ENCODE results near the gene AKNAD1.
"Not testable (repeated sequence)": the region's sequence is repeated elsewhere in the genome, so short reads cannot be mapped to it uniquely, and the experiment has no call there.

AKNAD1 gene, protein sequence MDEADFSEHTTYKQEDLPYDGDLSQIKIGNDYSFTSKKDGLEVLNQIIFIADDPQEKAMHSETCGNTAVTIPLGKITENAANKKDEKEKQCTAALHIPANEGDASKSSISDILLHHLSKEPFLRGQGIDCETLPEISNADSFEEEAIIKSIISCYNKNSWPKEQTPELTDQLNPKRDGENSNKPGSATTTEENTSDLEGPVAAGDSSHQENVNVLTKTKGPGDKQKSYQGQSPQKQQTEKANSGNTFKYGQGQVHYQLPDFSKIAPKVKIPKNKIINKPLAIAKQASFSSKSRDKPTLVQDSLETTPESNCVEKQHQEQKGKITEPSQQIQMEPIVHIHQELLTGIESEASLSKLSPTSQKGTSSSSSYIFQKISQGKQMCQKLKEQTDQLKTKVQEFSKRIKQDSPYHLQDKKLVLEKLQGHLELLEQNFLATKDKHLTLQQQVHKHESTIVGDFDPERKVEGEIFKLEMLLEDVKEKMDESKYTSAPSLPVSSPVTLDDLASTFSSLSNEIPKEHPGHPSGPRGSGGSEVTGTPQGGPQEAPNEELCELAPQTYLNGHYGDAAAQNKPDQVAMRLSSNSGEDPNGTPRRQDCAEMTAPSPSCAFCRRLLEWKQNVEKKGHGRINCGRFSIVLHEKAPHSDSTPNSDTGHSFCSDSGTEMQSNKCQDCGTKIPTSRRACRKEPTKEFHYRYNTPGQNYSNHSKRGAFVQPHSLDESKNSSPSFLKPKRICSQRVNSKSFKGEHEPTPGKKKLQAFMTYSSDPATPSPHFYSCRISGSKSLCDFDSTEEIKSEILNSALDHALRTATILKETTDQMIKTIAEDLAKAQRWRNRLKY

DNA sequence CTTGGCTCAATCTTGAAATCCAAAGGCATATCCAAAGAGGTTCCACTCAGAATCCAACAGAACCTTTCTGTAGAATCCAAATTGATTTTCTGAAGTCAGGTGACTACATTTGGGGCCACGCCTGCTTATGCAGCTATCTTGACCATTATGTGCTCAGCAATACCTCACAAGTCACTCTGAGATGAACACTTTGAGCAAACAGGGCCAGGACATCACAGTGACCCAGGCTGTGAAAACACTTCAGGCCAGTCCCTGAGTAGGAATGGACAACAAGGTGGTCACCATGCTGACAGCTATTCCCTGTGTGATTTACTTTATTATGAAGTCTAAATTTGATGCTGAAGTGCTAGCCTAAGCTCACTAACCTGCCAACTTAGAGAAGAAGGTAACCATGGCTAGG, at the start of gene AKNAD1:
Gene AKNAD1 (minus strand): TSS at position 101 of the 400 bp plus-strand sequence. CDS start 4,430 bp downstream, outside the sequence.
- no peak for DNase-seq

DNA sequence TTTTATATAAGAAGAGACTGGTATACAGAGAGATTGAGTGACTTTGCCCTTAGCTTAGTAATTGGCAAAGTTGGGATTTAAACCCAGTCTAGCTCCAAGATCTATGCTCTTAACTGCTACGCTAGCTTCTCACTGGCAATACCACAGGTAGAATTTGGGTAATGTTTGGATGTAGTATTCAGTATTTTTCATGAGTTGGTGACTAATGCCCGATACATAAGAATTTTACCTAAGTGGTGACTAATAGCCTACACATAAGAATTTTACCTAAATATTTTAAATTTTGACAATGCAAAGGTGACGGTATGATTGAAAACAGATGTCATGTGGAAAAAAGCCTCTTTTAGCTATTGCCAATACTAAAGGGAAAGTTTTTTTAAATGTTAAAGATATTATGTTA, 44.2 kb upstream of the AKNAD1 start:
- no peak for DNase-seq

DNA sequence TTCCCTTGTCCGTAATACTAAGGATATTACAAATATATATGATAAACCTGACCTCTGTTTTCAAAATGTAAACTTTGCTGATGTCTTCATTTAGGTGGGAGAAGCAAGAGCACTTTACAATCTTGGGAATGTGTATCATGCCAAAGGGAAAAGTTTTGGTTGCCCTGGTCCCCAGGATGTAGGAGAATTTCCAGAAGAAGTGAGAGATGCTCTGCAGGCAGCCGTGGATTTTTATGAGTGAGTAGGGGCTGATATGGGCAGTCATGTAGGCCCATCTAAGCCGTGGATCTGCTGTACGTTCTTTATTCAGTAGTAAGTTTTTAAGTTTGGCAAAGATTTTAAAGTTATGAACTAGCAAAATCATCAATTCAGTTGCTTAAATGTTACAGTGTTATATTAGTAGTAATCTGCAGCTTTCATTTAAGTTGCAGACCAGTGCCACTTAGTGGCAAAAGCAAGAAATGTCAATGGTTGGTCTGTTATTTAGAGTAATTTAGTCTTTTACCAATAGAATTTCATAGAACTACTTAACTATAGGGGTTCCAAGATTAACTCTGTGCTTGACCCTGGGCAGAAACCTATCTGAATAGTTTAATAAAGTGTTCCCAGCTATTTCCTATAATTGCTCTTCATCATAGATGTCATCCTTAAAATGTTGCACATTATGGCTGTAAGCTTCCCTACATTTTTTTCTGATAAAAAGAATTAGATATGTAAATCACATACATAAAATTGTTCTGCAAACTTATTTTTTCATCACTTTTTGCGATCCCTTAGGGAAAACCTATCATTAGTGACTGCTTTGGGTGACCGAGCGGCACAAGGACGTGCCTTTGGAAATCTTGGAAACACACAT, 41.2 kb upstream of the AKNAD1 start:
- peak; percentile 37 for DNase-seq

DNA sequence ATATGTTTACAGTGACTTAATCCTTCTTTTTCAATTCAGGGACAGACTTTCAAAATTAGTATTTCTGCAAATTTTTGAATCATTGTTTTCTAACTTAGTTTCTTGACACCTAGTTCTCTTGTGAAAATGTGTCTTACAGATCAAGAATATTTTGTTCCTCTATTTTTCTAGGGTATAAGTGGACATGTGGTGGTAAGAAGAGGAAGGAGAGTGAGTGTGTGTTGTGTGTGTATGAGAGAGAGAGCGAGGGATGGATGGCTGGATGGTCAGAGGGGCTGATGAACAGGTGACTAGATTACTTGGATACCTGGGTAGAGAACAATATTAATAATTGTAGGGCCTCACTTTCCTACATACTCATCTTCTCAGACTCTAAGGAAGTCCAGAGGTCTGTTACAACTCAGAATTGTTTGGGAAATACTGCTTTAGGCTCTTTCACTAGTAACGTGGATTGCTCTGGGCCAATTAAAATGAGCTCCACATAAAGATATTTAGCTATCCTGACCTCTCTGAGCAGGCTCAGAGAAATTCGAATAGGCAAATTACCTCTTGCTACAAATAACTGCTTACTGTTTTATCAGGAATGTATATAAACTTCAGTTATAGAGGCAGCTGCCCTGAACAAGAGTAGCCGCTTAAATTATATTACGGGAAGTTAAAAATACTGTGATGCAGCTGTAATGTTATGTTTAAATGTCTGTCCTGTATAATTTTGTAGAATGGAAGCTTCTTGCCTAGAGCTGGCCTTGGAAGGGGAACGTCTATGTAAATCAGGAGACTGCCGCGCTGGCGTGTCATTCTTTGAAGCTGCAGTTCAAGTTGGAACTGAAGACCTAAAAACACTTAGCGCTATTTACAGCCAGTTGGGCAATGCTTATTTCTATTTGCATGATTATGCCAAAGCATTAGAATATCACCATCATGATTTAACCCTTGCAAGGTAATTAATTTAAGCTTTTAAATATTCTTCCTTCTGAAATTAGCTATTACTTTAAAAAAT, 39.6 kb upstream of the AKNAD1 start:
- DNase-seq: no peak

DNA sequence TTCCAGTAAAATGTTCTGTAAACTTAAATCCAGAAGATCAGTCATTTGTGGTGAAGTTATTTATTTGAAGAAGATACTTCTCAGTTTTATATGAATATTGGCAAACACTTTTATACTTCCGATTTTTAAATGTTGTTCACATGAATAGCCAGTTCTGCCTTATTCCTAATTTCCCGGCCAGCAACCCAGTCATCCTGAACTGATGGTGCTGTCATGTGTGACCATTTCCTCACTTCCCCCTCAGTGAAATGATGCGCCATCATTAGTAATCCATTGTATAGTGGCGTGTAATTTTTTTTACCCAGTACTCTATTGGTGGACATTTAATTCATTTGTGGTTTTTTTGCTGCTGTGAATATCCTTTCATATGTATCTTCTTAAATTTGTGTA, 36.2 kb upstream of the AKNAD1 start:
- DNase-seq: no peak

DNA sequence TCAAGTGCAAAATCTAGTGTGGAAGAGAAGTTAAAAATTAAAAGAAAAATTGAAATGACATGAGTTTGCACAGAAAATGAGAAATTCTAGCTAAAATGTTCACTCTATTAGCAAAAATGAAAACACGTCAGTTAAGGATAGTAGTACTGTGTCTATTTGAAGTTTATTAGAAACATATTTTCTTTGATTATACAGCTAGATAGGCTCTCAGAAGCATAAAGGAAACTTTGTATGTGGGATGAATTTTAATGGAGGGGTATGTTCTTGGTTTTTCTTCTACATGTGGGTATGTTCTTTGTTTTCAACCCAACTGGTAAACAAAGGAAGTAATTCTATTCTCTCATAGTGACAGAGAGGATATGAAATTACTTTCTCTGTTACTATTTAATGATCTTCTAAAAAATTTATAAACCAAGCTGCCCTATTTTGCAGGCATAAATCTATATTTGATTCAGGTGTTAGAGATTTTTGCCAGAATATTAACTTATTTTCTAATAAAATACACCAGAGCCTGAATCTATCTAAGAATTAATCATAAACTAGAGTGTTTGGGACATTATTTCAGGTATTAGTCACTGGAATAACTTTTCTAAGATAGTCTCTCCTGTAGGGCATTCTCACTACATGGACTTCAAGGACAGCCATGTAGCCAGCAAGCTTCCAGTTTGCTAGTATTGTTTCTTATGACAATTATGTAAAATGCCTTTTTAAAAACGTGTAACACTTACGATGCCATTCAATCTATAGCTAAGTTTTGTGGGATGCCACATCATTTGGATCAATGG, 35.7 kb upstream of the AKNAD1 start:
- no peak for DNase-seq

DNA sequence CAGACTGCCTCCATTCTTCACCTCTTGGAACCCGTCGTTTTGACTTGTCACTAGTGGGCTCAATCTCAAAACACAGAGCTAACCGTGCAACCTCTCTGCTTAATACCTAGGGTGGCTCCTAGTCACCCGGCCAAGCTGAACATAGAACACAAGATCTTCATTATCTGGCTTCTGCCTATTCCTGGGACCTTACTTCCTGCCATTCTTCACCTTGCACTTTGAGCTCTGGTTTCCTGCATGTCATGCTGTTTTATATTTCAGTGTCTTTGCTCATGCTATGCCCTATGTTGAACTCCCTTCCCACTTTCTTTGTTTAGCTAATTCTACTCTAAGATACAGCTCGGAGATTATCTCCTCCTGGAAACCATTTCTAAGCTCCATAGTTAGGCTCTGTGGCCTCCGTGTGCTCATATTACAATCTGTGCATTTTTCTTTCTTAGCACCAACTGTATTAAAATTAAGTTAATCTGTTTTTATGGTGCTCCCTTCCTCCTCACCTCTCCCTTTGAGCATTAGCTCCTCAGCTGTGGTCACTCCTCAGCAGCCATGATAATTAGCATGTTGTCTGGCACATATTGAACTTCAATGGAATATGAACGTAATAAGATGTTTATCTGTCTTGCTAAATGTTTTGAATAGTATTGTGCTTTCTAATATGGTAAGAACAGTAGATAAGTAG, 33.0 kb upstream of the AKNAD1 start:
- DNase-seq: no peak

DNA sequence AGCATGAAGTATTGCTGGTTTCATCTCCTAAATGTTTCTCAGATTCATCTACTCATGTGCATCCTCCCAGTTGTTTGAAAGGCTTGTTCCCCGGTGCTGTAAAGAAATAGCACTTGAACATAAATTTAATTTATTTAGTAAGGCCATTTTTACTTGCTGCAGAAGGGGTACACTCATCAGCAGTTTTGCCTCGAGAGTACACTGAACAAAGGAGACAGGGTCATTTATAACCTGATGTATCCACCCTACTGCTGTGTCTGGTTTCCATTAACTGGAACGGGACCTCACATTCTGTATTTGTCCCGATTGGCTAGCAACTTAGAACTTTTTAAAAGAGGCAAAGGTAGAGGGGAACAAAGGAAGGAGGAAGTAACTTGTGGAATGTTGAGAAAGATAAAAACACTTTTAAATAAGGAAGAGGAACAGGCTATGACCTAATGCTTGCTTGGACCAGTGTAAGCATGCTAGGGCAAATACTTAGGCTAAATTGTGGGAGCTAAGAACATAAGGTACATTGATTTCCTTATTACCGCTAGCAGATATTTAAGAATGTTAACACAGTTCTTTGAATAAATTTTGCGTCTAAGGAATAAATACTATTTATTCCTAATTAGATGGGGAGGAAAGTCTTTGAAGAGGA, 32.2 kb upstream of the AKNAD1 start:
- DNase-seq: not testable (repeated sequence)

DNA sequence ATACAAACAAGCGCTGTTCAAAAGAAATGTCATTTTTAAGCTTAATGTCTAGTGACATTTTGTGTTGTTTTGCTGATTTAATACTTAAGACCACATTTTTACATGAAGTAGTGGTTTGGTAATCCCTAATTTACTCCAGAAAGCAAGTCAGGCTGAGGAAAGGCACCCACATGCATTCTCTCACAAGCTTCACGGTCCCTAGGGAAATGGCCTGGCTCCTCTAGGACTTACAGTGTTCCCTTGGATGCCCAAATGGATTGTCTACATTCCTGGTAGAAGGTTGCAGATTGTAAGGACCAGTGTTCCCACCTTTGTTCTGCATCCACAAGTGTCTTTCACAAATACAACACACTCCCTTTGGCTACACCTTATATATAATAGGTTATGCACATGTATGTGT, 29.4 kb upstream of the AKNAD1 start:
- DNase-seq: no peak

DNA sequence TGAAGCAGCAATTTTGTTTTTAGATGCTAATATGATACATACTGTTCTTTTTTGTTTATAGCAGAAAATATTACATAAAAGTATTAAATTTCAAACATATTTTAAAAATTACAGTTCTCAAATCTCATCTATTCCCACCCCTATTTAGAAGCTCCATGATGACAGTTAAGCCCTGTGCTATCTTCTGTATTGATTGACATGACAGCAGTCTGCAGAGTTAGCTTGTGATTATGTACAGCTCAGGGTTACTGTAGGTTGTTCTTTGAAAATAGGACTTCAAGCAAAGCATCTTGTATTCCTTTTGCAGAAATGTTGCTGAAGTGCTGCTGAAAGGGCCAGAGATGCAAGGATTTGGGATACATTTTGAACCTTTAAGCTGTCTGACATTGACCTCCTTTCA, 28.1 kb upstream of the AKNAD1 start:
- no peak for DNase-seq

DNA sequence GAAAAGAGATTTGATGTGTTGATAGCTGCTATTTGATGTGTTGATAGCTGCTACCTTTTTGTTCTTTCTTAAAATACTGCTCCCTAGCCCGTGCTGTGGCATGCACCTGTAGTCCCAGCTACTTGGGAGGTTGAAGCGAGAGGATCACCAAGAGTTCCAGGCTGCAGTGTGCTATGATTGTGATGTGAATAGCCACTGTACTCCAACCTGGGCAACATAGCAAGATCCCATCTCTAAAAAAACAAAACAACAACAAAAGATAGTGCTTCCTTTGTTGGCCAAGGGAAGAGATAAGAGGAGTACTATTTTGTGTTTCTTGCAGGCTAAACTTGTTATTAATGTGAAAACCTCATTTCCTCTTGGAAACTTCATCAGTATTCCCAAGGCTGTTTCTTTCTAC, 25.9 kb upstream of the AKNAD1 start:
- no peak for DNase-seq

DNA sequence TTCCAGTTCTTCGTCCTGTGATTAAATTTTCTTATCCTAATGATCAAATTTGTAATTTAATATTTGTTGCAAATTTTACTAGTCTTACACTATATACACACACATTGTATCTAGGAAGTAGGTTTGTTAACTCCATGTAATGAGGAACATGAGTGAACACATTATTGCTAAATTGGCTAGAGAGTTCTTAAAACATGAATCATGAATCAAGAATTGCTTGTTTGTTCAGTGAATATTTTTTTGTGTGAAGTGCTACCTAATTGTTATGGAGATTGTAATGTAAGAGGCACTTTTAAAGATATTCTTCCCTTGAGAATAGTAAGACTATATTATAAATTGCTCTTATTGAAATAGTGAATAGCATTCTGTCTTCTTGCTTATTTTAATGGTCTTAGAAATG, 24.5 kb upstream of the AKNAD1 start:
- no peak for DNase-seq

DNA sequence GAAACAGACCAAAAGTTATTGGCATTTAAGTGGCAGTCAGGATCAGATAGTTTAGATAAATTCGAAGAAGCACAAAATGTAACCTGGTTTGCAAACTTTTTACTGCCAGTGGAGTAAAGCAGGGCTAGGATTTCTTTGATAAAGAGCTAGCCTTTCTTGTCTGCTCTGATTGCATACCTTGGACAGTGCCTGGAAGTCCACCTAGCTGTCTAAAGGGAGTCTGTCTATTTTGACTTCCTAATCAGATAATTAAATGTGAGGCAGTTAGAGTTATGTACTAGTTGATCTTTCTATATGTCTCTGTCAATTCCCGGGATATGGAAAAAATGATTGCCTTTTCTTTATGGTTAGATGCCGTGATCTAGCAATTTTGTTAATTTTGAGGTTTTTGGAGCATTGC, 24.0 kb upstream of the AKNAD1 start:
- no peak for DNase-seq

DNA sequence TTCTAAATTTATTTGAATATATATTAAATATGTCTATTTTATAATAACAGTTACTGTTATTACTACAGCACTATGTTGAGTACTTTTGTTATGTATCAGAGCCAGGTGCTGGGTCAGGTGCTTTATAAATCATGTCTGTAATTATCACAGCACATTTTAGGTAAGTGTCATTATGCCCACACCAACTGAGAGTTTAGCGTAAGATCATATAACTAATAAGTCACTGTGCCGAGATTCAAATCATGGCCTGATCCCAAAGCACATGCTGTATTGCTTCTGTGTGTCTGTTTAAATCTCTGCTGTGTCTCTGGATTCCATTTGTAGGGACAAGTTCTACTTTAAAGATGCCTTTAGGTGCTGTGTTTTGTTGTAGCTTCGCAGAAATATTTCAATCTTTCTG, 21.8 kb upstream of the AKNAD1 start:
- DNase-seq: no peak

DNA sequence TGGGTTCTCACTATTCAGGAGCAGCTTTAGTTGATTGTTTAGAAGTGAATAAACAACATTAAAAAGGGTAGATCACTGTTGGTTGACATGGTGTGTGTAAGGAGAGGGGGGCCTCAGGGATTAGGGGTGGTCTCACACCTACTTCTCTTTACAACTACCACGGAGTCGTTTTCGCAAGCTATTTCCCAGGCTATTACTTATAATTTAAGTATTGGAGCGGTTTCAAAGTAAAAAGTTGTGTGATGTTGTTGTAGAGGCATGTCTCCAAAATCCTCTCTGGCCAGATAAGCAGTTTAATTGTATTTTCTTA, 21.2 kb upstream of the AKNAD1 start:
- no peak for DNase-seq

DNA sequence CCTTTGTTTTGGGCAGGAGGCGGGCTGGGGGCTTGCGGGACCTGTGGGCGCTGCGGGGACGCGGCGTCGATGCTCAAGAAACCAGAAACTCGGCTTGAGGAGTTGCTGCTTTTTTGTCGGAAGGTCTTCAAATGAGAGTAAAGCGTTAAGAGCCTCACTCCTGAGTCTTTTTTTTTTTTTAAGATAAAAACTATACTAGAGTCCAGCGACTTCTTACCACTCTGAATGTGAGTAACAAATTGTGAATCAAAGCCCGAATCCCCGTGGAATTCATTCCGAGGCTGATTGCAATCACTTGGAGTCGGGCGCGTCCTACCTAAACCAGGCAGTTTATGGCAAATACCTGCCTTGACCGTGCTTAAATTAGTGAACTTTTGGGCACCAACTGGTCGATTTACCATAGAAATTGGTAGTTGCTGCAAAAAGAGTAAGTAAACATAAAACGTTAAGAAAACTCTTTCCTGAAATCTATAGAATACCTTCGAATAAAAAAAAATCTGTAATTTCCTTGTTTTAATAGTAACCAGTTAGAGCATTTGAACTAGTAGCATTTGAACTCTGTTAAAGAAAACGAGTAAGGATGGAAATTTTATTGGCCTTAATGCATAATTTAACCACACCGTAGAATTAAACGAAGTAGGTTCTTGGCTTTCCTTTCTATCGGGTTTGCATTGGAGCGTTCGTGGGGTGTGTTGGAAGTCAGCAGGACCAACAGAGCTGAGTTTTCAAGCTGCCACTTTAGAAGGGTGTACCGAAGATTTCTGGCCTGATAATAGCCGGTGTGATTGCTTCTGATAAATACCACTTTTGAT, 20.7 kb upstream of the AKNAD1 start:
- DNase-seq: no peak

DNA sequence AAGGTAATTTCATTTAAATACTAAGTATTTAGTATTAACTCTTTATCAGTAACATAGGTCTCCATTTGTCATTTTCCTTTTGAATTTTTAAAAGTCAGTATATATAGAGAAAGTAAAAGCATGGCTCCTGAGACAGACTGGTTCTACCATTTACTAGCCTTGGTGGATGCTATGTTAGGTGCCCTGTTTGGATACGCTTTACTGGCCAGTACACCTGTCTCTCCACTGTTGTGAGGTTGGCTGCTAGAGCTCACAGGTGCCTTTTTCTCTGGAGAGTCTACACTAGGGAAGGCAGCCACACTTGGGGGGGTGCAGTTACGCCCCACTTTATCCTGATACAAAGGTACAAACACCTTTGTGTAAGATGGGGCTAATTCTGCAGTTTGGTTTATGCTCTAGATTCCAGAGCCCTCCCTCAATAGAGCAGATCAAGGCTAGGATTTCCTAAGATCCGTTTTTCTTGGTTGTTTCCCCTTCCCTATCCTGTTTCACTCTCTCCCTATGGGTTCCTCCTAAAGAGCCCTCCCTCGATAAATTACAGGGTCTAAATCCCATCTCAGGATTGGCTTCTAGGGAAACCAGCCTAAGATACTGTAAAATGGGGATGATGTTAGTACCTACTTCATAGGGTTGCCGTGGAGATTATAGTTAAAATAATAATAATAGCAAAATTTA, 14.3 kb upstream of the AKNAD1 start:
- no peak for DNase-seq

DNA sequence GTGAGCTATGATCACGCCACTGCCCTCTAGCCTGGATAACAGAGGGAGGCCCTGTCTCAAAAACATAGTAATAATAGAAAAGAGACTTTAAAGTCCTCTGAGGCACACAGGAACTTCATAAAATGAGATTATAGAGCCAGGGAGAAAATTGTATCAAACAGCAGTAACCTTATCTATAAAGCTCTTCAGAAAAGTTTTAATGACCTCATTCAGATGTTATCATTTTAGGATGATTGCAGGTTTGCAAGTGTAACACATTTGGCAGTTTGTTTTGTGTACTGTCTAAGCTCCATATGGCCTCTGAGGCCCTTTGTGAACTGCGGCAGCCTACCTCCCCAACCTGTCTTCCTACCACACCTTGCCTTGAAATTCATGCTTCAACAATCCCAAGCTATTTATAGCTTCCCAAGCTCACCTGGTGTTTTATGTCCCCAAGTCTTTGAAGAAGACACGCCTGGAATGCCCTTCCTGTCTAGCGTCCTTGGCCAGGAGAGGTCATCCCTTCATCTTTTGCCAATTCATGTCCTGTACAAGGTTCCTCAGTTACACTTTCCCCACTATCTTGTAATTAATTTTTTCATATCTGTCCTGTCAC, 8.5 kb upstream of the AKNAD1 start:
- no peak for DNase-seq

All from amniotic stem cell (primary cell).